ENCODE data around the gene CXADR. TPM values are rescaled to one million over a fixed set of nuclear protein-coding genes. Genes with fewer than 3 reads are reported as not detected.

CXADR gene
- total and polyA plus RNA-seq, 4 donors, result 8.5 to 46.4 (median 26.5) TPM

- under 1% methylated on average over 69 of the region's 69 CpGs for WGBS
- peak overlapping the region; percentile 66 to 84 (median 80) for H3K4me3 ChIP-seq (ENCODE audit: low read depth in 1 of 3, low read length in 3 of 3)
- TF ChIP-seq YY1 (IDR thresholded peaks at IDR 0.05), result peak; percentile 67
- TF ChIP-seq ATF3 (IDR thresholded peaks at IDR 0.05), result no peak
- TF ChIP-seq CTCF (IDR thresholded peaks at IDR 0.05; ENCODE audit: low read depth, low read length, missing input control), result no peak
- peak in 1 of 2 donors; percentile 17 for TF ChIP-seq HNF4A (conservative IDR thresholded peaks at IDR 0.05)
- TF ChIP-seq JUND (IDR thresholded peaks at IDR 0.05), result no peak
- TF ChIP-seq RAD21 (IDR thresholded peaks at IDR 0.05), result peak; percentile 29
- peak; percentile 55 for TF ChIP-seq TAF1 (conservative IDR thresholded peaks at IDR 0.05)
- TF ChIP-seq, protein P1, sequence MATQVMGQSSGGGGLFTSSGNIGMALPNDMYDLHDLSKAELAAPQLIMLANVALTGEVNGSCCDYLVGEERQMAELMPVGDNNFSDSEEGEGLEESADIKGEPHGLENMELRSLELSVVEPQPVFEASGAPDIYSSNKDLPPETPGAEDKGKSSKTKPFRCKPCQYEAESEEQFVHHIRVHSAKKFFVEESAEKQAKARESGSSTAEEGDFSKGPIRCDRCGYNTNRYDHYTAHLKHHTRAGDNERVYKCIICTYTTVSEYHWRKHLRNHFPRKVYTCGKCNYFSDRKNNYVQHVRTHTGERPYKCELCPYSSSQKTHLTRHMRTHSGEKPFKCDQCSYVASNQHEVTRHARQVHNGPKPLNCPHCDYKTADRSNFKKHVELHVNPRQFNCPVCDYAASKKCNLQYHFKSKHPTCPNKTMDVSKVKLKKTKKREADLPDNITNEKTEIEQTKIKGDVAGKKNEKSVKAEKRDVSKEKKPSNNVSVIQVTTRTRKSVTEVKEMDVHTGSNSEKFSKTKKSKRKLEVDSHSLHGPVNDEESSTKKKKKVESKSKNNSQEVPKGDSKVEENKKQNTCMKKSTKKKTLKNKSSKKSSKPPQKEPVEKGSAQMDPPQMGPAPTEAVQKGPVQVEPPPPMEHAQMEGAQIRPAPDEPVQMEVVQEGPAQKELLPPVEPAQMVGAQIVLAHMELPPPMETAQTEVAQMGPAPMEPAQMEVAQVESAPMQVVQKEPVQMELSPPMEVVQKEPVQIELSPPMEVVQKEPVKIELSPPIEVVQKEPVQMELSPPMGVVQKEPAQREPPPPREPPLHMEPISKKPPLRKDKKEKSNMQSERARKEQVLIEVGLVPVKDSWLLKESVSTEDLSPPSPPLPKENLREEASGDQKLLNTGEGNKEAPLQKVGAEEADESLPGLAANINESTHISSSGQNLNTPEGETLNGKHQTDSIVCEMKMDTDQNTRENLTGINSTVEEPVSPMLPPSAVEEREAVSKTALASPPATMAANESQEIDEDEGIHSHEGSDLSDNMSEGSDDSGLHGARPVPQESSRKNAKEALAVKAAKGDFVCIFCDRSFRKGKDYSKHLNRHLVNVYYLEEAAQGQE (IDR thresholded peaks at IDR 0.05), result no peak
- no peak for TF ChIP-seq GABPA (IDR thresholded peaks at IDR 0.05 in 1 of 2, conservative IDR thresholded peaks at IDR 0.05 in 1 of 2)
- TF ChIP-seq FOXA1 (IDR thresholded peaks at IDR 0.05), result no peak
- TF ChIP-seq, protein P2, sequence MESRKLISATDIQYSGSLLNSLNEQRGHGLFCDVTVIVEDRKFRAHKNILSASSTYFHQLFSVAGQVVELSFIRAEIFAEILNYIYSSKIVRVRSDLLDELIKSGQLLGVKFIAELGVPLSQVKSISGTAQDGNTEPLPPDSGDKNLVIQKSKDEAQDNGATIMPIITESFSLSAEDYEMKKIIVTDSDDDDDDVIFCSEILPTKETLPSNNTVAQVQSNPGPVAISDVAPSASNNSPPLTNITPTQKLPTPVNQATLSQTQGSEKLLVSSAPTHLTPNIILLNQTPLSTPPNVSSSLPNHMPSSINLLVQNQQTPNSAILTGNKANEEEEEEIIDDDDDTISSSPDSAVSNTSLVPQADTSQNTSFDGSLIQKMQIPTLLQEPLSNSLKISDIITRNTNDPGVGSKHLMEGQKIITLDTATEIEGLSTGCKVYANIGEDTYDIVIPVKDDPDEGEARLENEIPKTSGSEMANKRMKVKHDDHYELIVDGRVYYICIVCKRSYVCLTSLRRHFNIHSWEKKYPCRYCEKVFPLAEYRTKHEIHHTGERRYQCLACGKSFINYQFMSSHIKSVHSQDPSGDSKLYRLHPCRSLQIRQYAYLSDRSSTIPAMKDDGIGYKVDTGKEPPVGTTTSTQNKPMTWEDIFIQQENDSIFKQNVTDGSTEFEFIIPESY (IDR thresholded peaks at IDR 0.05), result no peak
- TF ChIP-seq HNF4G (IDR thresholded peaks at IDR 0.05), result no peak
- no peak for TF ChIP-seq MAX (IDR thresholded peaks at IDR 0.05)
- TF ChIP-seq NR2F2 (IDR thresholded peaks at IDR 0.05), result no peak
- no peak for TF ChIP-seq EGR1 (IDR thresholded peaks at IDR 0.05; ENCODE audit: low read depth in 2 of 2)
- no peak for TF ChIP-seq FOXA2 (IDR thresholded peaks at IDR 0.05)
- TF ChIP-seq SP1 (IDR thresholded peaks at IDR 0.05), result no peak
- peak in 1 of 2 donors; percentile 34 for TF ChIP-seq RXRA (IDR thresholded peaks at IDR 0.05)
- H3K27me3 ChIP-seq (ENCODE audit: control insufficient read depth in 4 of 4, insufficient read depth in 4 of 4, low read length in 3 of 4), result no peaks in the 10 kb centered on the region
- peaks cover 0 to 20% (median 11%) of the 10 kb centered on the region in 4 donors for H3K4me1 ChIP-seq (ENCODE audit: control insufficient read depth in 4 of 4, insufficient read depth in 4 of 4, low read length in 3 of 4)
- DNase-seq (ENCODE audit: low spot score), result peak; percentile 45
- H3K9ac ChIP-seq (ENCODE audit: low read depth in 1 of 2, low read length in 2 of 2), result peak overlapping the region; percentile 53 to 72
- H3K36me3 ChIP-seq (ENCODE audit: control insufficient read depth in 4 of 4, insufficient read depth in 3 of 4, low read depth in 1 of 4, low read length in 3 of 4), result no peaks in the 10 kb centered on the region
- H3K27ac ChIP-seq (ENCODE audit: low read depth in 1 of 2, low read length in 2 of 2), result peak overlapping the region; percentile 84 to 93
- H3K9me3 ChIP-seq (ENCODE audit: control insufficient read depth in 4 of 4, low read length in 3 of 4), result no peaks in the 10 kb centered on the region
Observed at GRCh38 chr21:17513214-17514123, 626 bp downstream of the CXADR start.
